ENCODE results near the gene PTGER1. TPM values are rescaled to one million over a fixed set of nuclear protein-coding genes. Genes with fewer than 3 reads are reported as not detected.

Gene PTGER1, protein sequence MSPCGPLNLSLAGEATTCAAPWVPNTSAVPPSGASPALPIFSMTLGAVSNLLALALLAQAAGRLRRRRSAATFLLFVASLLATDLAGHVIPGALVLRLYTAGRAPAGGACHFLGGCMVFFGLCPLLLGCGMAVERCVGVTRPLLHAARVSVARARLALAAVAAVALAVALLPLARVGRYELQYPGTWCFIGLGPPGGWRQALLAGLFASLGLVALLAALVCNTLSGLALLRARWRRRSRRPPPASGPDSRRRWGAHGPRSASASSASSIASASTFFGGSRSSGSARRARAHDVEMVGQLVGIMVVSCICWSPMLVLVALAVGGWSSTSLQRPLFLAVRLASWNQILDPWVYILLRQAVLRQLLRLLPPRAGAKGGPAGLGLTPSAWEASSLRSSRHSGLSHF
- 0.07 to 0.15 TPM (median 0.08 TPM) in 3 of 5 replicates, not detected in the others for total RNA-seq (2022; extraction: Qiagen RNA extraction)

GRCh38 chr19:14475251-14476073, at the start of gene PTGER1:
PTGER1 (minus strand) TSS chr19:14475354; CDS start chr19:14474320, 1,034 bp downstream.

DNA sequence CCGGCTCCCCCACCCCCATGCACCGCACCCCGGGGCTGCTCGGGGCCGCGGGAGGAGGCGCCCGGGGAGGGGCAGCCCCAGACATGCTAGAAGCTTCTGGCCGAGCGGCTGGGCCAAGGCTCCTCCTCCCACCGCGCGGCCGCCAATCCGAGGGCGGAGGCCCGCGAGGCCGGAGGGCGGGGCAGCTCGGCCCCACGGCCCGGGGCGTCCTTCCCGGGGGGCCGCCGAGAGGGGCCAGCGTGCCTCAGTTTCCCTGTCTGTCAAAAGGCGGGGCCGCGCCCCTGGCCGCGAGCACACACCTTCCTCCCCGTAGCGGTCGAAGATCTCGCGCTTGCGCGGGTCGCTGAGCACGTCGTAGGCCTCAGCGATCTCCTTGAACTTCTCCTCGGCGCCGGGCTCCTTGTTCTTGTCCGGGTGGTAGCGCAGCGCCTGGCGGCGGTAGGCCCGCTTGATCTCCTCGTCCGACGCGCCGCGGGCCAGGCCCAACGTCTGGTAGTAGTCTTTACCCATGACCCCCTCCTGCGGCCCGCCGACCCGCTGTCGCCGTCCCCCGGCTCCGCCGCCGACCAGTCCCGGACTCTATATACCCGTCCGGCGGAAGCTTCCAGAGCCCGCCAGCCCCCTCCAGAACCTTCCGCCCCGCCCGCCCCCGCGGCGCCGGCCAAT, 42.8 kb upstream of the PTGER1 start, which contains the start of gene DNAJB1:
Gene DNAJB1, minus strand, starts transcription at position 558 of the 666 bp plus-strand sequence. Its CDS starts 48 bp downstream, at position 510.

GRCh38 chr19:14496029-14496833, 21.1 kb upstream of the PTGER1 start, which contains the start of gene GIPC1:
GIPC1 (minus strand) TSS chr19:14496127; CDS start chr19:14482976, 13,151 bp downstream.

DNA sequence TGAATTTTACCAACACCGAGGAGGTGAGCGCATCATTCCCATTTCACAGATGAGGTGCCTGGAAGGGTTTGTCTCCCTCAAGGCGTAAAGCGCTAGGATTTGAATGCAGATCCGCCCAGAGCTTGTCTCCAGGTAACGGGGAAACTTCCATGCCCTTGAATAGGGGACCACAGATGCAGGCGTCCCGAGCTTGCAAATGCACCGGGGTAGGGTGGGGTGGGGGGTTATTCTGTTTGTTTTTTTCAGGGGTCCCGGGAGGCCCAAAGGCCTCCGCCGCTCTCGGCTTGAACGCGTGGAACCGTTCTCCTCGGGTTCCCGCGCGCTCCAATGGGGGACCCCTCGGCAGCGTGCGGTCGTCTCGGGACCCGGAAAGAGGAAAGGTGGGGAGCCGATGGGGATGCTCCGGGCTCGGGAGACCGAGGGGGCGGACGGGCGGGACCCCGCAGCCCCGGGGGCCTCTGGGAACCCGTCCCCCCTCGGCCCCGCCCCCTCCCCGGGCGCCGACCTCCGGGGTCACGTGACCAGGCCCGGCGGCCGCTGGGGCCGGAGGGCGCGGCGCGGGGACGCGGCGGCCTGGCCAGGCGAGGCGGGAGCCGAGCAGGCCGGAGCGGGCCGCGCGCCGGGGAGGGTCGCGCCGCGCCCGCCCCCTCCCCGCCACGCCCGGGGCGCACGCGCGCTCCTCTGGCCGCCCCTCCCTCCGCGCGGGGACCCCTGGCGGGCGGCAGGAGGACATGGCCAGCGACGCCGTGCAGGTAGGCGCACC, 42.2 kb downstream of the PTGER1 start, which contains the start of gene PKN1:
Gene PKN1, plus strand, starts transcription at position 516 of the 763 bp plus-strand sequence. Its CDS starts 216 bp downstream, at position 732.

Other genes starting within 250 kb of the PTGER1 start
- gene ADGRE5, start 93.9 kb downstream of the PTGER1 start, total RNA-seq (2022; extraction: Qiagen RNA extraction), result 77.8 to 90.3 TPM (median 86.2 TPM) in 5 replicates
- 114 to 137 TPM (median 126 TPM) in 5 replicates for gene DDX39A, start 56.0 kb downstream of the PTGER1 start, total RNA-seq (2022; extraction: Qiagen RNA extraction)
- gene PKN1, start 42.0 kb downstream of the PTGER1 start, total RNA-seq (2022; extraction: Qiagen RNA extraction), result 76.0 to 79.2 TPM (median 76.5 TPM) in 5 replicates
- gene GIPC1, start 20.8 kb upstream of the PTGER1 start, total RNA-seq (2022; extraction: Qiagen RNA extraction), result 108 to 145 TPM (median 144 TPM) in 5 replicates
- gene DNAJB1, start 43.0 kb upstream of the PTGER1 start, total RNA-seq (2022; extraction: Qiagen RNA extraction), result 206 to 250 TPM (median 215 TPM) in 5 replicates
- gene TECR, start 54.2 kb upstream of the PTGER1 start, total RNA-seq (2022; extraction: Qiagen RNA extraction), result 140 to 180 TPM (median 178 TPM) in 5 replicates
- 138 to 196 TPM (median 193 TPM) in 5 replicates for gene NDUFB7, start 96.7 kb upstream of the PTGER1 start, total RNA-seq (2022; extraction: Qiagen RNA extraction)
- gene CLEC17A, start 107.7 kb upstream of the PTGER1 start, total RNA-seq (2022; extraction: Qiagen RNA extraction), result not detected in 5 replicates
- gene ADGRE3, start 199.5 kb upstream of the PTGER1 start, total RNA-seq (2022; extraction: Qiagen RNA extraction), result not detected in 5 replicates
- 2.6 to 3.5 TPM (median 3.1 TPM) in 5 replicates for gene ZNF333, start 214.7 kb upstream of the PTGER1 start, total RNA-seq (2022; extraction: Qiagen RNA extraction)